Measurements from ENCODE around the gene SPATA33.

SPATA33 gene

GRCh38 chr16:89658221-89658879 lies 714 bp downstream of the SPATA33 start:
- TF ChIP-seq ZFX (IDR thresholded peaks at IDR 0.05; ENCODE audit: borderline replicate concordance) (no peak), CTCF (IDR thresholded peaks at IDR 0.05) (no peak)
- peak overlapping the region; percentile 92 for H3K27ac ChIP-seq

- peak overlapping the region; percentile 92 for H3K27ac ChIP-seq
Measured at GRCh38 chr16:89660146-89660545, 2.5 kb downstream of the SPATA33 start.

GRCh38 chr16:89661215-89661614 lies 3.6 kb downstream of the SPATA33 start:
- TF ChIP-seq CTCF (IDR thresholded peaks at IDR 0.05) (no peak), ZFX (IDR thresholded peaks at IDR 0.05; ENCODE audit: borderline replicate concordance) (no peak)
- no peak overlapping the region for H3K27ac ChIP-seq

More at GRCh38 chr16:89660146-89660545, 2.5 kb downstream of the SPATA33 start:
- TF ChIP-seq ZFX (IDR thresholded peaks at IDR 0.05; ENCODE audit: borderline replicate concordance): no peak
- TF ChIP-seq CTCF (IDR thresholded peaks at IDR 0.05): no peak

- H3K27ac ChIP-seq: 0 out of 2 replicates have a peak overlapping the region, but pooled peaks have one; percentile 5
Measured at GRCh38 chr16:89664238-89664637, 6.6 kb downstream of the SPATA33 start.

- H3K27ac ChIP-seq: peak overlapping the region; percentile 65
- TF ChIP-seq CTCF (IDR thresholded peaks at IDR 0.05): peak; percentile 41
Measured at GRCh38 chr16:89667000-89667399, 9.4 kb downstream of the SPATA33 start.

GRCh38 chr16:89667633-89668032 lies 10.0 kb downstream of the SPATA33 start:
- TF ChIP-seq ZFX (IDR thresholded peaks at IDR 0.05; ENCODE audit: borderline replicate concordance) (no peak), CTCF (IDR thresholded peaks at IDR 0.05) (no peak; the same call in 1 of the 2 replicates)
- peak overlapping the region; percentile 65 for H3K27ac ChIP-seq

- peak overlapping the region; percentile 65 for H3K27ac ChIP-seq
- TF ChIP-seq ZFX (IDR thresholded peaks at IDR 0.05; ENCODE audit: borderline replicate concordance): no peak
- TF ChIP-seq CTCF (IDR thresholded peaks at IDR 0.05): no peak
Measured at GRCh38 chr16:89668790-89669158, 11.1 kb downstream of the SPATA33 start.

GRCh38 chr16:89669755-89670154 lies 12.1 kb downstream of the SPATA33 start:
- TF ChIP-seq ZFX (IDR thresholded peaks at IDR 0.05; ENCODE audit: borderline replicate concordance) (no peak), CTCF (IDR thresholded peaks at IDR 0.05) (no peak)
- H3K27ac ChIP-seq: peak overlapping the region; percentile 61

Measured in 22Rv1 (cell line).